Erythroblast (primary cell): ENCODE measurements around the gene MARVELD3.

Experiments used
- GATA1 ChIP-seq: IDR thresholded peaks from 2 replicates; pipeline ENCODE4 v1.6.1; 2011; ENCODE audit warnings: low read depth, mild to moderate bottlenecking, control low read depth, low read length, moderate library complexity
- POLR2A ChIP-seq: IDR thresholded peaks from 2 replicates; pipeline ENCODE4 v1.6.1; 2011; ENCODE audit warnings: mild to moderate bottlenecking, low read length

GRCh38 chr16:71669926-71670536 is 44.0 kb downstream of the MARVELD3 start:
- TF ChIP-seq POLR2A = no peak
- TF ChIP-seq GATA1 = no peak
